Dedifferentiated amniotic fluid mesenchymal stem cell (primary cell): ENCODE results near the gene FHIP2A.
"Not testable (repeated sequence)": the region's sequence is repeated elsewhere in the genome, so short reads cannot be mapped to it uniquely, and the experiment has no call there.

Experiments used
- DNase-seq: peaks from one replicate; pipeline ENCODE4 v3.0.0-alpha.2; 2016; ENCODE audit errors: extremely low spot score

FHIP2A gene

GRCh38 chr10:114815791-114816190 is 5.8 kb upstream of the FHIP2A start:
- no peak for DNase-seq

- DNase-seq = no peak
These were observed 5.3 kb upstream of the FHIP2A start for GRCh38 chr10:114816308-114816707.

GRCh38 chr10:114819322-114819721 is 2.3 kb upstream of the FHIP2A start:
- no peak for DNase-seq

- no peak for DNase-seq
These were observed 399 bp downstream of the FHIP2A start for GRCh38 chr10:114821915-114822443.

- DNase-seq = peak; percentile 68
These were observed 980 bp downstream of the FHIP2A start for GRCh38 chr10:114822444-114823076.

- peak; percentile 63 for DNase-seq
These were observed 1.5 kb downstream of the FHIP2A start for GRCh38 chr10:114823077-114823463.

- no peak for DNase-seq
These were observed 2.8 kb downstream of the FHIP2A start for GRCh38 chr10:114824391-114824790.

GRCh38 chr10:114825513-114826253 is 4.1 kb downstream of the FHIP2A start:
- peak; percentile 82 for DNase-seq

- DNase-seq = no peak
These were observed 7.8 kb downstream of the FHIP2A start for GRCh38 chr10:114829160-114829909.

GRCh38 chr10:114831186-114831867 is 9.7 kb downstream of the FHIP2A start:
- DNase-seq = no peak

- DNase-seq = no peak
These were observed 16.1 kb downstream of the FHIP2A start for GRCh38 chr10:114837690-114838089.

GRCh38 chr10:114839901-114840300 is 18.3 kb downstream of the FHIP2A start:
- no peak for DNase-seq

- DNase-seq = no peak
These were observed 24.6 kb downstream of the FHIP2A start for GRCh38 chr10:114845978-114846693.

- DNase-seq = not testable (repeated sequence)
These were observed 25.9 kb downstream of the FHIP2A start for GRCh38 chr10:114847517-114847916.

- DNase-seq = no peak
These were observed 28.1 kb downstream of the FHIP2A start for GRCh38 chr10:114849674-114850073.

- no peak for DNase-seq
These were observed 28.5 kb downstream of the FHIP2A start for GRCh38 chr10:114850126-114850525.

- no peak for DNase-seq
These were observed 29.8 kb downstream of the FHIP2A start for GRCh38 chr10:114851336-114851735.

- no peak for DNase-seq
These were observed 30.6 kb downstream of the FHIP2A start for GRCh38 chr10:114852197-114852596.

GRCh38 chr10:114854906-114855305 is 33.3 kb downstream of the FHIP2A start:
- no peak for DNase-seq

- no peak for DNase-seq
These were observed 34.4 kb downstream of the FHIP2A start for GRCh38 chr10:114855776-114856543.
